Stimulated activated CD8-positive, alpha-beta memory T cell treated with anti-CD3 and anti-CD28 coated beads, Interleukin-4, amount 100 ng/mL, for 24 hours (primary cell): ENCODE results near the gene RSPH1.

ENCODE experiments used
- DNase-seq: peaks from one replicate; pipeline ENCODE4 v3.0.0-alpha.2; 2020; ENCODE audit warnings: low read depth

Gene RSPH1

DNA sequence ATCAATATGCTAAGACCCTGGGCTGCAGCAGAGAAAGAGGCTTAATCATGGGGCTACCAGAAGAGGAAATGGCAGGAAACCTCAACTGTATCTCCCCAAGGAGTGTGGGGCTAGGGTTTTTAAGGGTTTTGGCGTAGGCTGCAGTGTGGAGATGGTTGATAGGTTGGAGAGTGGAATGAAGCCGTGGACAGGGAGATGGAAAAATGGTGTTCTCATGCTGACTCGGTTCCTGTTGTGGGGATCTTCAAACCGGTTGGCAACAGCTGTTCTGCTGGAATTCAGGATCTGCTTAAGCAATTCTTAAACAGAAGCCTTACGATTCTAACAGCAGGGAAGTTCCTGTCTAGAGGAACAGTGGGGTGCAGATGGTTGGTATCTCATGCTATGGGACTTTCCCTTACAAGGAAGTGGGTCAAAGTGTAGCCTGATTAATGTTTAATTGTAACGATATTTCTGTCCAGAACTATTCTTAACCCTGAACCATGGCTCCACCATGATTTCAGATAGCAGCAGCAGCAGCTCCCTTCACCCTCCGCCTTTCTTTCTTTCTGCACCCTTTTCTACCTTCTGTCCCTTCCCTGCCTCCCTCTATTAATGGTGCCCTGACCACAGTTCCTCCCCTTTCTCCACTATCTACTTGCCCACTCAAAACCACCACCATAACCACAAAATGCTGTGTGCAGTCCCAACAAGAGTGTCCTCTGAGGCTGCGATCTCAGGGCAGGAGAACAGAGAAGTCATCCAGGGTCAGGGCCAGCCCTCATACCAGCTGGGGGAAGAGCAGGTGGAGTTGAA is 30.8 kb downstream of the RSPH1 start:
- DNase-seq: no peak

DNA sequence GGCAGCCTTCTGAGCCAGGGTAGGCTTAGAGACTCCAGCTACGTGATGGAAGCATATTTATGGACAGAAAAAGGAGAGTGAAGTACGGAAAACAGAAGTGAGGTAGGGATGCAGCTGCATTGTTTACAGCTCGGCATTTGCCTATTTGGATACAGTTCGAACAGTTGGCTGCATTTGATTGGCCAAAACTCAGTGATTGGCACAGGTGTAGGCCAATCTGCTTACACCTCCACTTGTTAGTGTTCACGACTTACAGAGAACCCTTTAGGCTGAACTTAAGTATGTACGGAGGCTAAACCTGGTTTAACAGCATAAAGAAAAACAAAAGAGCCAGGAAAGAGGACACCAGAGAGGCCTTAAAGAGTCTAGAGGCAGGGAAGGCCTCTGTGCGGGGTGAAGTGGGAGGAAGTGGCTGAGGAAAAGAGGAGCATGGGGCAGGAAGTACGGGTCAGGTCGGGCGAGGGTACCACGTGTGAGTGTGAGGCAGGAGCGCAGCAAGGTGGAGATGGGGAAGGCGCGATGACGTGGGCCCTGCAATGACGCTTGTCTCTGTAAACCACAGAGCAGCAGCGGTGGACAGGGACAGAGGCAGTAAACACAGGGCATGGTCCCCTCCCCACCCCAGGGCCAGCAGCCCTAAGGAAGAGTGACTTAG is 32.0 kb downstream of the RSPH1 start:
- DNase-seq: peak; percentile 40

DNA sequence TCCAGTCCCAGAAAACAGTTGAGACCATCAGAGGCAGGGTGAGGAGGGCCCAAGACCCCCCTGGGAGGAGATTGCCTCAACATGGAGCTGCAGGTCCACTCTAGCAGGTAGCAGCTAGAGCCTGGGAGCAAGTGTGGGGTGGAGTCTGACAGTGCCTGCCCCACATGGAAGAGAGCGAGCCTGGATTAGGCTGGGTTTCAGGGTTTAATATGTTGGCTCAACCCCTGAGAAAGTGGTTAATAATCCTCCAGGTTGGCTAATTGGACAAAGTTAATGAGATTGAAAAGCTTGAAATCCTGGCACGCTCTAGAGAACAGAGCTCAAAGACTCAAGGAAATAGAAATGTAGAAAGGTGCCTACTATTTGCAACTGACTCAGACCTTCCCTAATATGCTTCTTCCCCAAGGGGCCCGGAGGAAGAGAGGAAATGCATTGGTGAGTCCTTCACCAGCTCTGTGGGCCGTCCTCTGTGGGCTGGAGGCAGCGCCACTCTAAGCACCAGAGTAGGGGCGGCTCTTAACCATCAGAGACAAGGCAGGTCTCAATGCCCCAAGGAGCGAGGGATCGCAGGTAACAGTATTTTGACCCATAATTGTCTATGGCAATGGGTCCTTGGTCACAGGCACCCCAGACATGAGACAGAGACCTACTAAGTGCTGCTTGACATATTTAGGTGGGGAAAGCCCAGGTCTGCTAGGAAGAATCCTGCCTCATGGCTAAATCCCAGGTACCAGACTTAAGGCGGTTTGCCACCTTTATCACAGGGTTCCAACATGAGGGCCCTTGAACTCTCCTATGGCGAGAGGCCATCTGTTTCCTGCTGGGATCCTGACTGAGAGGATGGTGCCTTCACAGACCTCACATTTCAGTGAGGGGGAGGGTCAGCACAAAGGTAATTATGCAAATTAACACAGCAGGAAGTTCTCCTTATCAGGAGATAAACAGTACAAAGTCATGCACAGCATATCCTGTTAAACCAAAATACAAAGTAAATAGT is 33.8 kb downstream of the RSPH1 start:
- DNase-seq: no peak

DNA sequence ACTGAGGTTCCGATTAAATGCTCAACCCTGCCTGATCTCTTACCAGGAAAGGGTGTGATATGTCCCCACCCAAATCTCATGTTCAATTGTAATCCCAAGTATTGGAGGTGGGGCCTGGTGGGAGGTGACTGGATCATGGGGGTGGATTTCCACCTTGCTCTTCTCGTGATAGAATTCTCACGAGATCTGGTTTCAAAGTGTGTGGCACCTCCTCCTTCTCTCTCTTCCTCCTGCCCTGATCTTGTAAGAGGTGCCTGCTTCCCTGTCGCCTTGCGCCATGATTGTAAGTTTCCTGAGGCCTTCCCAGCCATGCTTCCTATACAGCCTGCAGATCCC is 34.9 kb downstream of the RSPH1 start:
- no peak for DNase-seq

DNA sequence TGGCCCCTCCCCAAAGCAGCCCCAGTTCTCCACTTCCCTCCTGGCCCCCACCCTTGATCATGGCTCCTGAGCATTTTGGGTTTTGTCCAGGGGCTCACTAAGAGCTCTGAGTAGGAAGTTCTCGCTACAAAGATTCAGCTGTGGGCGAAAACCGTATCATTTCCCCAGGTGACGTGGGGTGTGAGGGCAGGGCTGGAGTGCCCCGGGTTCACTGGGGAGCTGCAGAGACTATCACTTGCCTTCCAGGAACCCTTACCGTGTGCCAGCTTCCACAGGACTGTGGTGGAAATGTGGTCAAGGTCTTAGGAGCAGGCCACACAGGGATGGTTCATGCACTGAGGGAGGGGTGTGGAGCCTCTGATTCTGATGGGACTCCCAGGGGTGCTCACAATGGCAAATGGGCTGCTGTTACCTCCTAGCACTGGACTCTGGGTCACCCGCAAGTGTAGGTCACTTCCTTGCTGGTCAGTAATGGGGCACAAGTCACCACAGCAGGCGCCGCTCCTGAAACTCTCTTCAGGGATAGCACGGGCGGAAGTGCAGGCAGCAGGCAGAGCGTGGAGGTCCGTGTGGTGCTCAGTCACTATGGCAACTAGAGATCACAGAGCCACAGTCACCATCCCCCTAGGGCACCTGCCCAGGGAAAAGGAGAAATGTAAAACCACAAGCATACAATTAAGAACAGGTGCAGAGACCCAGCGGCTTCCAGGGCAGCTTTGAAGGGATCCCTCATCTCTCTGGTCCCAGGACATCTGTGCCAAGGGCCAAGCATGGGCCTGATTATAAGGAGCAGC is 35.4 kb downstream of the RSPH1 start:
- no peak for DNase-seq

DNA sequence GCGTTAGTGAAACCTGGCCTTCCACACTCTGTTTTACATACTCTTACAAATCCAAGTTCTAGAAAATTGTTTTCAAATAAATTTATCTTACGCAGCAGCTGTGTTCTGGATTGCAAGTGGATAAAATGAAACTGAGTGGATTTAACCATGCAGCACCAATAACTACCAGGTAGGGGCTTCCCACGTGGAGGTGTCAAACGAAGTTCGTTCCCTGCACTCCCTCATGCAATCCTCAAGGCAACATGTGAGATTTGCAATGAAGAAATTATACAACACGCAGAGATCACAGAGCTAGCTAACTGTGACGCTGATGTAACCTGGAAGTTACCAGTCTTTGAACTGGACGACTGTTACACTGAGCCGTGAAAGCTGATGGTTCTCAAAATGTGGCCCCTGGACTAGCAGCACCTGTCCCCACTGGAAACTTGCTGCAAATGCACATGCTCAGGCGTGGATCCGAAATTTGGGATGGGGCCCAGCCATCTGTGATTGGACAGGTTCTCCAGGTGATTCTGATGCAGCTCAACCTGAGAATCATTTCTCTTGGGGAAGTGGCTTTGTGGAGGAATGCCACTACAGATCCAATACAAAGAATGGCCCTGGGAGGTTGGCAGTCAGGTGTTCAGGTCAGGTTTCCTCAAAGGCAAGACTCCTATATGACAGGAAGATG is 36.3 kb downstream of the RSPH1 start:
- no peak for DNase-seq

DNA sequence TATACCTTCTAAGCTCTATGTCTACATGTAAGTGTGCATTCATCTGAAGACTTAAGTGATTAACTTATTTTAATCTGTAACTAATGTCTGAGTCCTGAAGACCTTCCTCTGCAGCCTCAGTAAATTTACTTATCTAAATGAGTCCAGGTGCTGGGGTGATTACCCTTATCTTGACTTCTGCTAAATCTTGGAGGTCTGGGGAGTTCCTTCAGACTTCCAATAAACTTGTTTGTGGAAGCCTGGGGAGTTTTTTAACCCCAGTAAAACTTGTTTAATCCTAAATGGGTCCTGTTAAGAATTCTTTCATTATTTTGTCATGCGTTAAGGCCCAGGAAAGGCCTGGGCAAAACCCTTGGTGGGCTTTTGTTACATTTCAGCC is 37.0 kb downstream of the RSPH1 start:
- DNase-seq: no peak

DNA sequence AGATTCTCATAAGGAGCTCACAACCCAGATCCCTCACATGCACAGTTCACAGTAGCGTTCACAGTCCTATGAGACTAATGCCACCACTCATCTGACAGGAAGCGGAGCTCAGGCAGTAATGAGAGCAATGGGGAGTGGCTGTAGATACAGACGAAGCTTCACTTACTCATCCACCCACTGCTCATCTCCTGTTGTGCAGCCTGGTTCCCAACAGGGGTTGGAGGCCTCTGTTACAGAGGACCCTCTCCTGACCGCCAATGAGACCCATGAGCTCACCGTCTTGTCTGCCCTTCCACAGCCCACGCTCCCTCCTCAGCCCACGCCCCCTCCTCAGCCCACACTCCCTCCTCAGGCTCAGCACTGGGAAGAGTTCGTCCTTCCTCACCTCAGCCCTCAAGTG is 39.6 kb downstream of the RSPH1 start:
- DNase-seq: no peak

DNA sequence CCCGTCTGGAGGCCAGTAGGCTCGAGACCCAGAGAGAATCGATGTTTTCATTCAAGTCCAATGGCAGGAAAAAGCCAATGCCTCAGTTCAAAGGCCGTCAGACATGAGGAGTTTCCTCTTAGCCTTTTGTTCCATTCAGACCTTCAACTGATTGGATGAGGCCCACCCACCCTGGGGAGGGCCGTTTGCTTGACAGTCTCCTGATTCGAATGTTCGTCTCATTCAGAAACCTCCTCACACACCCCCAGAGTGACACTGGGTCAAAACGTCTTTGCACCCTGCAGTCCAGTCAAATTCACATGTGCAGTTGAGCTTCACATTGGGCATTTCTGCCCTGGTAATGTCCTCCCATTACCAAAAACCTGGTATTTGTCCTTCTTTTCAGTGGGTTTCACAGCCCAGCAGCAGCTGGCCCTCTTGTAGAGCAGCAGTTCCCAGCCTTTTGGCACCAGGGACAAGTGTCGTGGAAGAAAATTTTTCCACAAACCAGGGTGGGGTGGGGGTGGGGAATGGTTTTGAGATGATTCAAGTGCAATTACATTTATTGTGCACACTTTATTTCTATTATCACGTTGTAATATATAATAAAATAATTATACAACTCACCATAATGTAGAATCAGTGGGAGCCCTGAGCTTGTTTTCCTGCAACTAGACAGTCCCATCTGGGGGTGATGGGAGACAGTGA is 40.1 kb downstream of the RSPH1 start:
- DNase-seq: no peak

DNA sequence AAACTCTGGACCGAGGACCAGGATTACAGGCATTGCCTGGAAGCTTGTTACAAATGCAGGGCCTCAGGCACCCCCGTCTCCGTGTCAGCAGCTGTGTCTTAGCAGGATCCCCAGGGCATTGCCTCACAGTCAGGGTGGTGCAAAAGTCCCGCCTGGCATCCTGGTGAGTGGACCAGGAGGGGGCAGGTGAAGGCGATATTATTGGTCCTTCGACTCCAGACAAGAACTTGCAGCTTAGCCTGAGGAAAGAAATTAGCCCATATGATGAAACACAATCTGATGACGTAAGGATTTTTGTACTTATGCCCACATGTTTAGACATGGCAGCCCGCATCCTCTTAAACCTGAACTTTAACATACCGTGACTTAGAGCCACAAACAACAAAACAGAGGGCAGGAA is 40.8 kb downstream of the RSPH1 start:
- DNase-seq: no peak

DNA sequence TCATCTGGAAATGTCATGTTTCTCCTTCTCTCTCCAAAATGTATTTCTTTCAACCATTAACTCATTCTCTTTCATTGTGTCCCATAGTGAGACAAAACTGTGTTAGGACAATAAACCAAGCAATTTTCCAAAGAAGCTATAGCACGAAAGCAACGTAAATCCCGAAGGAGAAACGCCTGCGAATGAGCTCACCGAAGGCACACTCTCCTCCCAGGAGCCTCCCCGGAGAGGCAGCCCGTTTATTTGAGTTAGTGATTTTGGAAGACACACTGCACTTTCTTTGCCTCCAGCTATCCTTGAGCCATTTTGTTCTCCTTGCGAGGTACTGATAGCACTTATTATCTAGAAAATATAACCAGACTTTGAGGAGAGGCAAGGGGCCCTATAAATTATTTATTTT is 41.2 kb downstream of the RSPH1 start:
- DNase-seq: no peak

DNA sequence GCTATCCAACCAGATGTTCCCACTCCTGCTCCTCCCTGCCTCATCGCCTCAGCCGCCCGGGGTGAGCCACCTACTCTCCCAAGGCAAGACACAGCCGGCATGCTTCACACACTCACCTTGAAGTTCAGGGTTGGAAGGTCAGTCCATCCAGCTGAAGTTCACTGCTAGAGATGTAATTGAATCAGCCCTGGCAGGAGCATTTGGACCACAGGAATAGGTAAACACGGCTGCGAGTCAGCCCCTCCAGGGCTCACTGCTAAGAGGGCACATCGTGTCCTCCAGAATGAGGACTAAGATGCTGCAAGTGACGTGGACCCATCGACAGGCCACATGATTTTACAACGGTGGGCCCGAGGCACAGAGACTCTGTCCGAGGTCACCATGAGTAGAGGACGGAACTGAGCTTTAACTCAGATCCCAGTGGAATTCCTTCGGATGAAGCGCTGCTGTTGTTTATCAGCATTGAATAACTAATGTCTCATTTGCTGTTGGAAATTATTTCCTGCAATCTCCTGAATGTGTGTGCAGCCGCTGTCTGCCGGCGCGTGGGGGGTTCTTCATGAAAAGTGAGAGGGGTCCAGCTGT is 41.9 kb downstream of the RSPH1 start:
- DNase-seq: no peak

DNA sequence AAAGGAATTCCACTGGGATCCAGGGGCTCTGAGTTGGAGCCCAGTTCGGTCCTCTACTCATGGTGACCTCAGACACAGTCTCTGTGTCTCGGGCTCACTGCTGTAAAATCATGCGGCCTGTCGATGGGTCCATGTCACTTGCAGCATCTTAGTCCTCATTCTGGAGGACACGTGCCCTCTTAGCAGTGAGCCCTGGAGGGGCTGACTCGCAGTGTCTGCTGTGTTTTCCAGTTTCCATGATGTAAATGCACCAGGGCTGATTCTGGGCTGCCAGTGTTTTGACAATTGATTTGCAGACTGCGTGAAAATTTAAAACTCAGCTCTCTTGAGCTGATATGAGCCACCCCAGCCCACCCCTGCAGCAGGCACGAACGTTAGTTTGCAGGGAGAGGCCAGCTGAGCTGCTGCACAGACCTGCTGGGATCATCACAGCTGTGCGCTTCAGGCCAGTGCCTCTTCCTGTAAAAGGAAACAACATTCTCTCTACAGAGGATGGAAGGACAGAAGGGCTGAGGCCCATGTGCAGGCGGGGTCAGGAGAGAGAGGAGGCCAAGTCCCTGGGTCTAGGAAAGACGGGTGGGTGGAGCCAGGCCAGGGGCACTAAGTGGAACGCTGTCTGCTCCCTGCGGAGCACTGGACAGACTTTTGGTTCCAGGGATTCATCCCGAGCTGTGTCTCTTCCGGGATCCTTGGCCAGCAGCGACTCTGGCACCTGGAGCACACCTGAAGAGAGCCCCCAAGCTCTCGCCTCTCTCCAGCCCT is 42.6 kb downstream of the RSPH1 start:
- no peak for DNase-seq

DNA sequence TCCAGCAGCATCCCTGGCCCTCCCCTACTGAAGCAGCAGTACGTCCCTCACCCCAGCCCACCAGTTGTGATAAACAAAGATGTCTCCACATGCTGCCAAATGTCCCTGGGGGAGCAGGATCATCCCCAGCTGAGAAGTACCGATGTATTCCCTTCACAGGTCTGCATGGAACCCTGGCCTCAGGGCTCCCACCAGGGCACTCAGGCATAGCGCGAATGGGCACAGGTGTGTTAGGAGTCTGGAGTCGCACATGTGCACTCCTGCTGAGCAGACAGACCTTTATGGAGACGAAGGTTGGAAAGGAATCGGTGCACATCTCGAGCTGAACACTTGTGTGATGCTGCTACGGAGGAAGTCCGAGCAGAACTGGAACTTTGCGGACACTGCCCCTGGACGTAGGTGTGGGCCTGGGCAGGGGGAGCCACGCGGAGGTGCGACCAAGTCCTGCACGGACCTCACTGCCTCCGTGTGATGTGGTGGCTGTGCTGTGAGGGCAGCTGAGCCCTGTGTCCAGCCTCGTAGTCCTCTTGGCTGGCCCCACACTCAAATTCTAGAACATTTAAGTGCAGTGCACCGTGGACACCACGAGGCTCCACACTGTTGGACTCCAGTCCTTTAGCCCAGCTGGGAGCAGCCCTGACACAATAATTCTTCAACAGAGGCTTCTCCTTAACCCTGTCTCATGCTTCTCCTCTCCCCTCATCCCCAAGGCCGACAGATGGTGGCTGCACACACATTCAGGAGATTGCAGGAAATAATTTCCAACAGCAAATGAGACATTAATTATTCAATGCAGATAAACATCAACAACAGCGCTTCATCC is 43.4 kb downstream of the RSPH1 start:
- no peak for DNase-seq

DNA sequence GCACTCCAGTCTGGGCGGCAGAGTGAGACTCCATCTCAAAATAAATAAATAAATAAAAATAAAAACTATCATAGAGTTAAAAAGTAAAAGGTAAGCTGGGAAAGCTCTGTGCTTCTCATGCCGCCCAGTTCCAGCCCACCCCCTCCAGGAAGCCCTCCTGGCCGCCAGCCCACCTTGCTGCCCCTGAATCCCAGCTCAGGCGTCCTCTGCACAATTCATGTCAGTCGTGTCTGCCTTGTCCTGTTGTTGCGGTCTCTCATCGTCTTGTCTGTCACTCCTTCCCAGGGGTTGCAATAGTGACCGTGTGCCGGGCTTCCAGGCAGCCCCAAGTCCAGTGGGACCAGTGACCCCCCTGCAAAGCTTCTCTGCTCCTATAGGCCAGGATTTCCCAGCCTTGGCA is 44.1 kb downstream of the RSPH1 start:
- no peak for DNase-seq

DNA sequence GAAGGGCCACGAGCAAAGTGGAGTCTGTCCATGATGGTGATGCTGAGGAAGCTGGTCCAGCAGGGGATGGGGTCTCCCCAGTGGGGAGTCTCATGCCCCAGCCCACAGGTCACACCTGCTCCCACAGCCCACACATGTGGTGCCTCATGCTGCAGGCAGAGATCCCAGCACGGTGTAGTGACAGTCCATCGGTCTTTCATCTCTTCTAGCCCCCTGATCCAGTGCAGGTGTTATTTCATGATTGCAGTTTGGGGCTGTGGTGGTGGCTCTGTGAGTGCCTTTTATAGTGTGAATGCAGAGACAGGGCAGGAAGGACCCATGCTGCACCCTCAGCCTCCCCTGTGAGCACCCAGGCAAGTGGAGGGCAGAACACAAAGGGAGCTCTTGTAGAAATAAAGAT is 47.3 kb downstream of the RSPH1 start:
- no peak for DNase-seq

DNA sequence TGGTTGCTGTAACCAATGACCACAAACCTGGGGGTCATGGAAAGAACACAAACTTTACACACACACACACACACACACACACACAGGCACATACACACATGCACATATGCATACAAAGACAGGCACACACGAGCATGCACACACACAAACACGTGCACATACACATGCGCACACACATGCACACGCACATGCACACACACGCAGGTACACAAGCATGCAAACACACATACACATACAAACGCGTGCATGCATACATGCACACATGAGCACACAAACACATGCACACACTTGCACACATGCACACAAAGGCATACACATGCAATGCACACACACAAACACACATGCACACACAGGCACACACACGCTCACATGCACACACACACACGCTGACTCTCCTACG is 48.3 kb downstream of the RSPH1 start:
- DNase-seq: no peak

DNA sequence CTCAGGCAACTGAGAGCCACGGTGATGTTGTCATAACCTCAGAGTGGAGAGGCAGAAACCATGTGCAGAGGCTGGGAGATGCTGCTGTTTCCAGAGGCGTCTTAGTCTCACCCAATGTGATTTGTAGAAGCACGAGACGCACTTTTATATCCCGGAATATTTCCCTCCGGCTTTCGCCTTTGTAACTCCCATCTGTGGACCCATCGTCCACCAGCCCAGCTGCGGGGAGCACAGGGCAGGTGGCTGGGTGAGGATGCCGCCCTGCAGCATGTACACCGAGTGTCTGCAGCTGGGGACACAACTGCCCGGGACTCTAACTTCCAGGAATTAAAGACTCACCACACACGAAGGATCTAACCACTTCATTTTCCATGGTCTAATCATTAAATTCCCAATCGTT is 48.8 kb downstream of the RSPH1 start:
- no peak for DNase-seq

DNA sequence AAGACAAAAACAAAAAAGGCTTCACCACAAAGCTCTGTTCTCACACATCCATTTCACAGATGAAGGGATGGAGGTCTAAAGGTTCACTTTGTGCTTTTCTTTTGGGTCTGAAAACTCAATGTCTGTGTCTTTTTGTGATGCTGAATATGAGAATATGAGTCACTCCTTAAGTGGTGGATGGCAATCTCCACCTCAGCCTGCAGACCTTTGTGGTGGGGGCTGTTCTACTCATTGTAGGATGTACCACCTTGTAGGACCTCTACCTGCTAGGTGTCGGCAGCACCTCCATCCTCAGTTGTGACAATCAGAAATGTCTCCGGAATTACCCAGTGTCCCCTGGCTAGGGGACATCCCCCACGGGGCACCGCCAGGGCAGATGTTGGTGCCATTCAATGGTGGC is 49.5 kb downstream of the RSPH1 start:
- no peak for DNase-seq
